GM19328 (cell line): ENCODE results near the gene DELE1.
"Not testable (repeated sequence)": the region's sequence is repeated elsewhere in the genome, so short reads cannot be mapped to it uniquely, and the experiment has no call there.

ENCODE experiments used
- ATAC-seq: cut with Tn5 transposase; IDR thresholded peaks from one replicate; pipeline ENCODE4 v1.9.1; 2021; ENCODE audit warnings: mild to moderate bottlenecking, moderate library complexity; ENCODE audit not compliant: unreplicated experiment

The DELE1 gene

DNA sequence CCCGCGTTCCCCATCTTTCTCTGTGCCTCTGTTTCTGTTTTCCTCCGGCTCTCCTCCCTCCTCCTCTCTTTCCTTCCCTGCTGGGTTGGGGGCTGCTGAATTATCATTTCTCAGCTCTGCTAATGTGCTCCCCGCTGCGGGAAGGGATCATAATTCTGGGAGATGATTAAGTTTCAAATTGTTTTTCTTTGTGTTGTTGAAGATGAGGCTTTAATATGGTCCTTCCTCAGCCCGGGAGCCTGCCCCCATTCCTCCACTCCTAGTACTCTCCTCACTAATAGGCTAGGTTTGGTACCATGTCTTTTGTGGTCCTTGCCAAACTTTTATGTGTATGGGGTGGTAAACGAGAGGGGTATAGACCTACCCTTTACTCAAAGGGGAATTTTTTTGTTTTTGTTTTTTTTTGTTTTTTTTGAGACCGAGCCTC, 39.8 kb upstream of the DELE1 start:
- ATAC-seq, result no peak

DNA sequence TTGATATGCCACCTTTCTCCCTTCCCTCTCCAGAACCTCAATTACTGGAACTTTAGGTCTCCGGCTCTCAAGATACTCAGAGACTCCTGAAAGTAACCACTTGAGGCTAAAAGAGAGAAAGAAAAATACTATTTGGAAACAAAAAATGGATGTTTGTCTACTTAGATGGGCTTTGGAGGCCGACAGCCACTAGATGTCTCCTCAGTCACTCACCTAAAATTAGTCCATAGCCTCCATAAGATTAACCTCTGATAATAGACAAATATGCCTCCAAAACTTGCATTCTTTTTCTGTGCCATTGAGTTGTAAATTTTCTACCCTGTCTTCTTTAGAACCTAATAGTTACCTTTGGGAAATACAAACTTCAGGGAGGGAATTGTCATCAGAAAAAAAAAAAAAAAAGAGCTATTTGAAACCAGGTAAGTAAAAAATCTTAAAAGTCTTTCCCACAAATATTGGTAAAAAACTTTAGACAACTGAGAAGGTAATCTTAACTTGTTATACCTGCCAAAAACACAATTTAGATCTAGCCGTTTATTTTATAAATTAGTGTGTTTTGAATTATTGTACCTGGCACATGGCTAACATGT, 34.3 kb upstream of the DELE1 start:
- ATAC-seq, result no peak

DNA sequence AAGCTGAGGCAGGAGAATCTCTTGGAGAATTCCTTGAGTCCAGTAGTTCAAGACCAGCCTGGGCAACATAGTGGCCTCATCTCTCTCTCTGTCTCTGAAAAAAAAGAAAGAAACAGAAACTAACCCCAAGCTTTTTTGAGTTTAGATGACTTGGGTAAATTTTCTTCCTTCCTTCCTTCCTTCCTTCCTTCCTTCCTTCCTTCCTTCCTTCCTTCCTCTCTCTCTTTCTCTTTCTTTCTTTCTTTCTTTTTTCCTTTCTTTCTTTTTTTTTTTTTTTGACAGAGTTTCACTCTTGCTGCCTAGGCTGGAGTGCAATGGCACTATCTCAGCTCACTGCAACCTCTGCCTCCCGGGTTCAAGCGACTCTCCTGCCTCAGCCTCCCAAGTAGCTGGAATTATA, 33.2 kb upstream of the DELE1 start:
- not testable (repeated sequence) for ATAC-seq

DNA sequence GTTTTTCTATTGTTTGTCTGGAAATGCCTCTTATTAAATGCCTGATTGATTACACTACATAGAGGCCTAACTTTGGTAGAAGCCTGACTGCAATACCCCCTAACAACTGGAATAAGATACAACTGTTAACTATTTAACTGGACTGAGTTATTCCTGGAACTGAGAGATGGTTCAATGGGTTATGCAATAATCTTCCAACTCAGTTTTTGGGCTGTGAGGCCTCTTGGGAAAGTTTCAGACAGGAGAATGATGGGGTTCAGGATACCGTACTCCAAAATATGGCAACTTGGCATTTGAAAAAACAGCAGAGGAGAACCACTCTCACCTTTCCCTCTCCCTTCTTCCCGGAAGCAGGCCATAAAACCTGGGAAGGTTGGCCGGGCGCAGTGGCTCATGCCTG, 26.2 kb upstream of the DELE1 start:
- no peak for ATAC-seq

DNA sequence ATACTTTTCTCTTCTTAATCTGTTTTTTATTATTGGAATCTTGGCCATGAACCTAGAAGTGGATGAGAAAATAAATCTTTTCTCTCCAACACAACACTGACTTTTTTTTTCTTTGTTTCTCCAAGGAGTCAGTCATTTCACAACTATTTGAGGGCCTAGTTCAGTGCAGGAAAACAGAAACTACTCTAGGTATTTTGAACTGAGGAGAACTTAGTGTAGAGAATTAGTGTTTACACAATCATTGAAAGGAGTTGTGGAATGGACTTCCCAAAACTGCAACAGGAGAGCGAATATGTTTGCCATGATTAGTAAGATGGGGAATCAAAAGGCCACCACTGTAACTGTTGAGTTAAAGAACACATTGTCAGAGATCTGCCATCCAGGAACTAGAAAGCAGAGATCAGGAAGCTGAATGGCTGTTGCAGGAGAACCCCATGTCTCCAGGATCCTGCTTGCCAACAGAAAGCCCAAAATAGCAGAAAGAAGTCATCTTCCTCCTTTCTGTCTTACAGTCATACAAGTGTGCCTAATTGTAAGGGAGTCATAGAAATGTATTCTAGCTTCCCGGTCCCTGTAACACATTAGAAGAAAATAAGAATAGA, 25.1 kb upstream of the DELE1 start:
- ATAC-seq, result no peak

DNA sequence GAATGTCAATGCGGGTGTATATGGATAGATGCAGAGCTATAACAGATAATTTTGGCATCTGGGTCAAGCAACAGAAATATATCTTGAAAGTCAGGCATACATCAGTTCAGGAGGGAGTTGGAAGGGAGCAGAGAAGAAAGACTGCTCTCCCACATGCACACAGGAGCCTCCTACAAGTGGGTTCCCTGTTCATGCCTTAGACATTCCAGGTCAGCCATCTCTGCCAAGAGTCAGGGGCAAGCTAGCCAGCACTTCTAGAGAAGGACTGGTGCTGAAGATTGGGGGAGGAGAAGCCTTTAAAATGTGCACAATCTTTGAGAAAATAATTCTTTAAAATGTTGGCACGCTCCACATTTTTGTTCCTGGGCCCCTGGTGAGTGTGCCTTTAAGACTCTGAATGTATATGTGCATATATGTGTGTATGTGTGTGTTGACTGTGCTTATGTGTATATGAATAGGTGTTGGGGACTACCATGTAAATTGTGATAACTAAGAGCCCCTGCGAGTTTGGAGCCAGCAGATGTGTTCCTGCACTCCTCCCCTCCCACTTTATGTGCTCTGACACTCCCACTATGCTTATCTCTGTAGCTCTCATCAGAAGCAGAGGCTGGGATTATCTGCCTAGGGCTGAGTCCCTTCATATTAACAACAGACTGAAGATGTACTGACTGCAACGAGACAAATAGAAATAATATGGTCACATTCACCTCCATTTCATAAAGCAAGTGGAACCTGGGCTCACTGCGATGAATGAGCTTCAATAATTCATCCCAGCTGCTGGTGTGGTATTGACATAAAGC, 21.5 kb upstream of the DELE1 start:
- no peak for ATAC-seq

DNA sequence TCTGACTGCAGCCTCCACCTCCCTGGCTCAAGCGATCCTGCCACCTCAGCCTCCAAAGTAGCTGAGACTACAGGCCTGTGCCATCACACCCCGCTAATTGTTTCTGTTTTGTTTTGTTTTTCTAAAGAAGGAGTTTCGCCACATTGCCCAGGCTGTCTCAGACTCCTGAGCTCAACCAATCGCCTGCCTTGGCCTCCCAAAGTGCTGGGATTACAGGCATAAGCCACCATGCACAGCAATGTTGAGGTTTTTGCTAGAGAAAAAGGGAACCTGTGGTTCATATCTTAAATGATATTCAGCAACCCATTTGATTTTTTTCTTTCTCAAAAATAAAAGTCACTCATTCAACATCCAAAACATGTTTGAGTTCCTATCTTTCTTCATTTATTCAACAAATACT, 20.4 kb upstream of the DELE1 start:
- ATAC-seq, result no peak

DNA sequence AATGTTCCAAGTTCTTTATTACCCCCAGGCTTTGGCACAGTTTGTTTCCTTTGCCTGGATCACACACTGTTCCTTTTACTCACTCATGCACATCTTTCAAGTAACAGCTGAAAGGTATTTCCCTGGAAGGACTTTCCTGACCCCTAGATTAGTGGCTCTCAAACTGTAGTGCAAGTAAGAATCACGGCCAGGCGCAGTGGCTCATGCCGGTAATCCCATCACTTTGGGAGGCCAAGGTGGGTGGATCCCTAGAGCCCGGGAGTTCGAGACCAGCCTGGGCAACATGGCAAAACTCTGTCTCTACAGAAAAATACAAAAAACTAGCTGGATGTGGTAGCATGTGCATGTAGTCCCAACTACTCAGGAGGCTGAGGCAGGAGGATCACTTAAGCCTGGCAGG, 19.1 kb upstream of the DELE1 start:
- no peak for ATAC-seq

DNA sequence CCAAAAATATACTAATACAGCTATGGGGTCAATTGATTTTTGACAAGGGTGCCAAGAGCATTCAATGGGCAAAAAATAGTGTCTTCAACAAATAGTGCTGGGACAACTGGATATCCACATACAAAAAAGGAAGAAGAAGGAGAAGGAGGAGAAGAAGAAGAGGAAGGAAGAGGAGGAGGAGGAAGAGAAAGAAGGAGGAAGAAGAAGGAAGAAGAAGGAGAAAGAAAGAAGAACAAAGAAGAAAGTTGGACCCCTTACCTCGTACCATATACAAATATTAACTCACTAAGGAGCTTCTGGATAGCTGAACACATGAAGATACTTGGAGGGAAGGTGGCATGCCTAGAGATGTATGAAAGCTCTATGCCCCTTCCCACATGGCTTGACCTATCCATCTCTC, 17.2 kb upstream of the DELE1 start:
- no peak for ATAC-seq

DNA sequence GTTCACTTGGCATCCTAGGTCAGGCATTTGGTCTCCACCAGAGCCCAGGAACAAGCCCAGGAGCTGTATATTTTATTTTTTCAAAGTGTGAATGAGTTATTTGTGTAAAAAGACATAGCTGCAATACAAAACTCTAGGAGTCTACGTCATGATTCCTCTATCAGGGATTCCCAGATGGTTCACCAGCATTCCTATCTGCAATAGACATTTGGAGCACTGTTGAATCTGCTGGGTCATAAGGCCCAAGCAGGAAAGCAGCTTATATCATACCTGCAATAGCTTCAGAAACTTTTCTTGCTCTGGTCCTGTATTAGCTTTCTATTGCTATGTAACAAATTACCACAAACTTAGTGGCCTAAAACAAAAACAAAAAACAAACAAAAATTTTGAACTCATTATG, 16.7 kb upstream of the DELE1 start:
- ATAC-seq, result no peak

DNA sequence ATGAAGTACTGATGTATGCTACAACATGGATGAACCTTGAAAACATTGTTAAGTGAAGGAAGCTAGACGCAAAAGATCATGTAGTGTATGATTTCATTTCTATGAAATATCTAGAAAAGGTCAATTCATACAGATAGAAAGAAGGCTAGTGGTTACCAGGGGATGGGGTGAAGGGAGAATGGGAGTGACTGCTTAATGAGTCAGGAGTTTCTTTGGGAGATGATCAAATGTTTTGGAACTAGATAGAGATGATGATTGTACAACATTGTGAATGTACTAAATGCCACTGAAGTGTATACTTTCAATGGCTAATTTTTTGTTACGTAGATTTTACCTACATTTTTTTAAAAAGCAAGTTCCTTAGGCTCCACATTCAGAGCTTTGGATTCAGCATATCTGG, 14.9 kb upstream of the DELE1 start:
- ATAC-seq, result no peak

DNA sequence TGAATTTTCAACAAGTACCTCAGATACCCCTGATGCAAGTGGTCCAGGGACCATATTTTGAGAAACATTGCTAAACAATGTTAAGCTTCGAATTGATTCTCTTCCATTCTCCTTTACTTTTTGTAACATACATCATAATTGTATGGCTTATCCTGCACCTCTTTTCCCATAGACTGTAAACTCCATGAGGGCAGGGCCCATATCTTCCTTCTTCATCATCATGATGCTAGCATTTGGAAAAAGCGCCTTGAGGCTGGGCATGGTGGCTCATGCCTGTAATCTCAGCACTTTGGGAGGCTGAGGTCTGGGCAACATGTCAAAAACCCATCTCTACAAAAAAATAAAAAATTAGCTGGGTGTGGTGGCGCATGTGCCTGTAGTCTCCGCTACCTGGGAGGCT, 14.5 kb upstream of the DELE1 start:
- no peak for ATAC-seq

DNA sequence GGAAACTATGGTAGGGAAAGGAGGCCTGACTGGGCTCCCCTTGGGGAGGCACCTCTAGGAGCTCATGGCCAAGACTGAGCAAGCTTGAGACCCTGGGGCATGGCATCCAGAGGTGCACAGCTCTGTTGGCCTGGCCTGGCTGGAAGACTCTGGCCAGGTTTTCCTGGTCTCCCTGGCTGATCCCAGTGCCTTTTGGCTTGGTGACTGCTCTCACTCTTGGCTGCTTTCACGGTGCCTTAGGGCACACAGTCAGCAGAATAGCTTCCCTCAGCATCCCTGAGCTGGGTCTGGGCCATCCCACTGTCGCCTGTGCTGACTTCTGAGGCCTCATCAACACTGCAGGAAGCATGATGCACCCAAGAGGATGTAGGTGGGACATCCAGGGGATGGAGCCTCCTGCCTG, 13.4 kb upstream of the DELE1 start:
- no peak for ATAC-seq

DNA sequence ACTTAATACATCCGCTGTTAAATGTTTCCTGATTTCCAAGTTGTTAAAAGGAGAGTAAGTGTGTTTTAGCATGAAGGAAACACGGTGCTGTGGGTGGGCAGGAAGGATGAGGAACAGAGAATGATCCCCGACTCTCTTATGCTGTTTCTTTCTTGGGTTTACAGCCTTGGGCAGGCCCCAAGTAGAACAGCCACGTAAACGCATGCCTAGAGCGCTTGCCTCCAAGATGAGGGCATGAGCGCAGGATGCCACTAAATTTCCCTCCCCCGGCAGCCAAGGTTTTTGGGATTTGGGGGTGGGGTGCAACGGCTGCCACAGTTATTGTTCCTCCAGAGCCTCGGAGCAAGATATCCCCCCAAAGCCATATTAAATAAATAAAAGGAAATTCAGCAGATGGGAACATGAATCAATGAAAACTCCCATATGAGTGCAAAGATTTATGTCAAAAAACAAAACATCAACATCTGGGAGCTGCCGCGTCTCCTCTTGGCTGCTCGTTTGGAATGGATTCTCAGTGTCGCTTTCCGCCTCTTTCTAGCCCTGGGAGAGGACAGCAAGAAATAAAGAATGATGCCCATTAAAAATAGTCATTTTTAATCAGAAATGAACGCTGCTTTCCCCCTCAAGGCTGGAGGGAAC, 10.0 kb upstream of the DELE1 start:
- no peak for ATAC-seq

DNA sequence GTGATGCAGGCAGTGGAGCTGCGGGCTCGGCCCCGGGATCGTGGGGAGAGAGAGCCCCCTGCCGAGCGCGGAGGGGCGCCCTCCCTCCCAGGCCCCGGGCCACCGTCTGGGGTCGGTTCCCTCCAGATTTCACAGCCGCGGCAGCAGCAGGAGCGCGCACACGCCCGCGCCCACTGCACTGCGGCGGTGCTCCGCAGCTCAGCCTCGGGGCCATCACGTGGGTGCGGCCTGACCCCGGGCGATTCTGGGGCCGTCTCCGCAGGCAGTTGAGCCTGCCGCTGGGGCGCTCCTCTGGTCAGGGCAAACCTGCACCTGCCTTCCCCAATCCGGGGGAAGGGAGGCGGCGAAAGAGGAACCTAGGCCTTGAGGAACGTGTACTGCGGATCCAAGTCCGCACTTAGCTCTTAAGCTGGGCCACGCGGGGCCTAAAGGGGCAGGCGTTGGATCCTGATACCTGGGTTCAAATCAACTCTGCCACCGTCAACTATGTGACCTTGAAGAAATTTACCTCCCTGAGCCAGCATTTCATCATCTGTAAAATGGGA, 9.4 kb upstream of the DELE1 start:
- peak; percentile 76 for ATAC-seq

DNA sequence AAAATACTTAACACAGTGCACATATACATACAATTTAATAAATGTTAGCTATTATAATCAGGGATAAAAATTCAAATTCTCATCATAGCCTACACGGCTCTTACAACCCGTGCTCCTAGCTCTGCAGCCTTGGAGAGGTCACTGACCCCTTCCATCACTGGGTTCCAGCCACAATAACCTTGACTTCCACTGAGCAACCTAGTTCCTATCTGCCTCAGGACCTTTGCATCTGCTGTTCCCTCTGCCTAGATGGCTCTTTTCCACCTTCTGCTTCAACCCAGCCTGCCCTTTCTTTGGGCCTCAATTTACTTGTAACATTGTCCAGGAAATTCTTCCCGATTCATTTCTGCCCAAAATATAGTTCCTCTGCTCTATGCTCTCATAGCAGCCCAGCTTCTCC, 8.9 kb upstream of the DELE1 start:
- no peak for ATAC-seq

DNA sequence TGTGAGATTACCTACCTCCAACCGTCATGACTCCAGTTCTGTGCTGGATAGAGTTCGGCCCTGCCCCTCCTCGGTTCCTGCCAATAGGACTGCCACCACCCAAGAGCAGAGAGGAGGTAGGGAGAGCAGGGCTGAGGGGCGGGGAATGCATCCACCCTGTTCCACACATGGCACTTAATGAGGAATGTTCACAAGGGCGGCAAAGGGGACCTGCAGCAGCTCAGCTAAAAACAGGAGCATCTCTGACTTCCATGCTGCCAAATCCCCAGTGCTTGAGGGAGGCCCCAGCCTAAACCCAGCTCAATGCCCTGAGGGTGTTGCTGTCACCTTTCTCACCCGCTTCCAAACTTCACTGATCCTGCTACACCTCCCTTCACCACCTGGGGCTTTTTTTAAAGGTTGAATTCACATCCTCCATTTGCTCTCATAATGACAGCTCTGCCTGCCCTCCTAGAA, 7.8 kb upstream of the DELE1 start:
- ATAC-seq, result no peak

DNA sequence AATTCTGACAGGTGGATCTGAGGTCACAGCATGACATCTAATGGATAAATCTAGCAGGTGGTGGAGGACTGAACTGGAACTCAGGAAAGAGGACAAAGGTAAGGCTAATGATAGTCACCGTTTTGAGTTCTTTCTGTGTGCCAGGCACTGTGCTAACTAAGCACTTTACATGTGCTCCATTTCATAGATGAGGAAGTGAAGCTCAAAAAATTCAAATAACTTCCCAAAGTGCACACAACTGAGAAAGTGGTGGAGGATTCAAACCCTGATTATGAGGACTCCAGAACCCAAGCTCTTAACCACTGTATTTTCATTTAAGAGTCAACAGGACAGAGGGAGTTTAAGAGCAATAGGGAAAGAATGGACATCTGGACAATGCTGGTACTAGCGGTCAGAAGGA, 7.1 kb upstream of the DELE1 start:
- no peak for ATAC-seq

DNA sequence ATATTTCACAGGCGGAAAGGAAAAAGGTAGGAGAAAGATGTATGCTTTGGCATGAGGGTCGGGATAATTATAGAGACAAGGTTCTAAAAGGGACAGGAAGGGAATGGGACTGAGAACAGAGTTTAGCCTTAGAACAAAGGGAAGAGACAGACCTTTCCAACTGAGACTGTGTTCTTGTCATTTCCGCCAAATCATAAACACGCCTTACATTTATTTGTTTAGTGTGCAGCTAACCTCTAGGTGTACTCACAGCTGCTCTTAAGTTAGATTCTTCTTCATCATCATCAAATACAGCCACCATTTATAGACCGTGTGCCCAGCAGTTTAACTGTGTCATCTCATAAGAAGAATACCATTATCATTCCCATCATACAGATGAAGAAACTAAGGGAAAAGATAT, 5.9 kb upstream of the DELE1 start:
- ATAC-seq, result no peak

DNA sequence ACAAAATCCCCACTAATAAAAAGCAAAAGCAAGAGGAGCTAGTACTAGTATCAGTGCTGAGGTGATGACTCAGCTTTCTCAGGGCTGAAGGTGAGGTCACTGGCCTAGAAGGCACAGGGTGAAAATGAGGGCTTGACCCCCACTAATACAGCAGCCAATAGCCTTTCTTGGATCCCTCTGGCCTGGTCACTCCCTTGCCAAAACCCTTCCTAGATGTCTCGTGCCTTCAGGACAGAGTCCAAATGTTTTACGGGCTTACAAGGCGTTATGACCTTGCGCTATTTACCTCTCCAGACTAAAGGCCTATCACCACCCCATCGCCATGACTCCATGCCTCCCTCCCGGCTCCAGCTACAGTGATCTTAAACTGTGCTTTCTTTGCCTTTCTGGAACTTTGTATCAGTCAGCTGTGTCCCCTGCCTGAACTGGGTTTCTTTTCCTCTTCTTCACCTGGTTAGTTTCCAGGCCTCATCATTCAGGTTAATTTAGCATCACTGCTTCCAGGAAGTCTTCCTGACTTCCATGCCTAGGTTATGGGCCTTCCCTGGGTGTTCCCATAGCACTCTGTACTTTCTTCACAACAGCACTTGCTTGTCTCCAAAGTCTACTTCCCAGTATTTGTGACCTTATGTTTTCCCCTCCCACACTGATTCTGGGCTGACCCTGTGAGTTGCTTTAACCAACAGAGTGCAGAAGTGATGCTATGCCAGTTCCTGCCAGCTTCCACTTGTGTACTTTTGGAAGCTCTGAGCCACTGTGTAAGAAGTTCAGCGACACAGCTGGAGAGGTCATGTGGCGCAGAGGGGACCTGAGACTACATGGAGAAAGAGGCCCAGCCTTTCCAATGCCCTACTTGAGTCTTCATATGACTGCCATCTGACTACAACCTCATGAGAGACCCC, 4.2 kb upstream of the DELE1 start:
- ATAC-seq, result no peak

DNA sequence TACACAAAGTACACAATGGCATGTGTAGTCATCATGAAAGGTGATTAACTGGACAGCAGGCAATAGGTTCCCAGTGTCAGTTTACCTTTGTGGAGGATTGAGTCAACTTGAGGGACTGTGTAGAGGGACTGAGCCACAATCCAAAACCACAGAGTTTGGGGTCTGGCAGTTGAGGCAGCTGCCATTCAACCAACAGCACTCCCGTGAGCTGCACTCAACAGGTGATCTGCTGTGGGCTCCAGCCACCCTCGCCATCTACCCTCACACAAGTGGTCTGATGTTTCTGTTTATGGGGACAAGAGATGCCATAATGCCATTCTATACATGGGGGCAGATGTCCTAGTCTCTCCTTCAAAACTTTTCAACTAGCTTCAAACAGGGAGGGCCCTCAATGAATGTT, 2.9 kb upstream of the DELE1 start:
- ATAC-seq, result no peak
